ENCODE results near the gene RAB44. TPM values are rescaled to one million over a fixed set of nuclear protein-coding genes. Genes with fewer than 3 reads are reported as not detected.

The RAB44 gene
- total and polyA plus RNA-seq, 2 of the 13 experiments (the other 11 are each of a cell fraction or from before 2014, with no cell fraction given) = not detected

DNA sequence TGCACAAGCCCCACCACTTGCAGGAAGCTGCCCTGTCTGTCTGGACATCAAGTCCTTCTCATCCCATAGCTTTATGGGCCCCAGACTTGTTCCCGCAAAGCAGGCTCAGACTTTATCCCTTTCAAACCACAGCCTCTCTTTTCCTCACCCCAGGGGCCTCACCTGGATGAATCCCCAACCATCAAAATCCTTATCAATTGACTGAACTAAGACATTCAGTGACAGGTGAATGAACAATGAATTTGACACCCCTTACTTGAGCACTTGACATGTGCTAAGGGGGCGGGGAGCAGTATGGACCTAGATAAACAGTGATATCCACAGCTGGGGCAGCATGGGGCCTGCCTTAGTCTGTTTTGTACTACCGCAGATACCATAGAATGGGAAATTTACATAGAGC, 5.0 kb downstream of the RAB44 start:
- Histone ChIP-seq H3K27ac (ENCODE audit: extremely low read length, insufficient read depth, low read length) (no peak overlapping the region), H3K4me3 (replicated peaks in 1 of 3; ENCODE audit: insufficient read depth in 1 of 3, low read depth in 2 of 3, low read length in 3 of 3) (no peak overlapping the region), H3K9ac (ENCODE audit: insufficient read depth, low read depth, low read length) (no peak overlapping the region), H3K27me3 (ENCODE audit: control insufficient read depth in 1 of 2, insufficient read depth in 2 of 2, low read length in 2 of 2) (peaks cover 10 to 62% of the 10 kb centered on the region in 2 experiments; a peak in 4 of 5 replicates), H3K4me1 (ENCODE audit: insufficient read depth, low read length) (no peaks in the 10 kb centered on the region), H3K9me3 (ENCODE audit: low read length) (no peaks in the 10 kb centered on the region), H4K20me1 (ENCODE audit: insufficient read depth, low read length) (no peaks in the 10 kb centered on the region), H3K36me3 (replicated peaks in 1 of 2; ENCODE audit: control insufficient read depth in 1 of 2, insufficient read depth in 2 of 2, low read length in 2 of 2) (no peaks in the 10 kb centered on the region), H2AFZ (ENCODE audit: low read length) (no peak overlapping the region), H3K4me2 (ENCODE audit: low read depth, low read length) (no peak overlapping the region), H3K79me2 (ENCODE audit: insufficient read depth, low read length) (no peaks in the 10 kb centered on the region)
- DNase-seq (ENCODE audit: low spot score) = no peak
- TF ChIP-seq, protein P1, sequence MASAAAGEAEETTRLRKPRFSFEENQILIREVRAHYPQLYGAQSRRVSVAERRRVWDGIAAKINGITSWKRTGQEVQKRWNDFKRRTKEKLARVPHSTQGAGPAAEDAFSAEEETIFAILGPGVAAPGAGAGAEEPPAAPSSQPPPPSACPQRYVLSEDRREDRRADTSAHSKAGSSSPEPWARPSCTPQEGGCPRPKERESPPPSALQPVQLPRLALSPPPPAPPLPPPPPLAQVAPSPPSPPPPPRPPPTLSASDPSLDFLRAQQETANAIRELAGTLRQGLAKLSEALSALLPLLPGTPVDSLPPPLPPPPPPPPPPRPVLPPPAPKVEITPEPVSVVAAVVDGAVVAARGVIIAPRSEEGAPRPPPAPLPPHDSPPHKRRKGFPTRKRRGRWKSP (CRISPR knock-in tag; IDR thresholded peaks at IDR 0.05) = no peak
- TF ChIP-seq FOXK1 (CRISPR knock-in tag; IDR thresholded peaks at IDR 0.05; ENCODE audit: borderline replicate concordance, low read depth) = no peak
- in situ Hi-C loops (cut with HindIII; ENCODE audit: extremely low pct_ligation_motif_present, low pct_unique_long_range_greater_than_20kb) (no loop called here), intact Hi-C loops (cut with micrococcal nuclease; ENCODE audit: unreplicated experiment) (no loop called here)
- 46% methylated on average over 3 of the region's 3 CpGs for WGBS (ENCODE audit: low lambda C conversion rate)
- no TSS peak for BruUV-seq (replicated peaks)
- no peak for FAIRE-seq
- POLR2A ChIA-PET = no interaction called here
- CTCF ChIA-PET (ENCODE audit: low intra/inter-chr PET ratio, low total read pairs) = no interaction called here
- no peak for ATAC-seq

DNA sequence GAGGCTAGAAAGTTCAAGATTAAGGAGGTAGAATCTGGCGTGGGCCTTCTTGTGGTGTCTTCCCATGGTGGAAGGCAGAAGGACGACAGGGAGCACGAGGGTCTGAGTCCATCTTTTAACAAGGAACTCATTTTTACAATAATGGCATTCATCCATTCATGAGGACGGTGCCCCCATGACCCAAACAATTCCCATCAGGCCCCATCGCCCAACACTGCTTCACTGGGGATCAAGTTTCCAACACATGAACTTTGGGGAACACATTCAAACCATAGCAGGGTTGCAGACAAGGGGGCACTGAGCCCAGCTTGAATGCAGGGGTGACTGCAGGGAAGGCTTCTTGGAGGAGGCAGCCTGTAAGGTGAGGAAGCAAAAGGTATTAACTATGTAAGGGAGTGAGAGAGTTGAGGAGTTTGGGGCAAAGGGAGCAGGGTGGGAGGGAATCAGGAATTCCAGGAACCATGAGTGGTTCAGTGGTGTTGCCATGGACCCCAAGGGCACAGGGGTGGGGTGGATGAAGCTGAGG, 5.5 kb downstream of the RAB44 start:
- WGBS (ENCODE audit: low lambda C conversion rate) = 8% methylated on average over 5 of the region's 5 CpGs
- Histone ChIP-seq H2AFZ (ENCODE audit: low read length) (no peak overlapping the region), H4K20me1 (ENCODE audit: insufficient read depth, low read length) (no peaks in the 10 kb centered on the region), H3K9ac (ENCODE audit: insufficient read depth, low read depth, low read length) (no peak overlapping the region), H3K4me2 (ENCODE audit: low read depth, low read length) (no peak overlapping the region), H3K36me3 (replicated peaks in 1 of 2; ENCODE audit: control insufficient read depth in 1 of 2, insufficient read depth in 2 of 2, low read length in 2 of 2) (no peaks in the 10 kb centered on the region), H3K9me3 (ENCODE audit: low read length) (no peaks in the 10 kb centered on the region), H3K27me3 (ENCODE audit: control insufficient read depth in 1 of 2, insufficient read depth in 2 of 2, low read length in 2 of 2) (peaks cover 10 to 58% of the 10 kb centered on the region in 2 experiments; a peak in 4 of 5 replicates), H3K79me2 (ENCODE audit: insufficient read depth, low read length) (no peaks in the 10 kb centered on the region), H3K27ac (ENCODE audit: extremely low read length, insufficient read depth, low read length) (no peak overlapping the region), H3K4me1 (ENCODE audit: insufficient read depth, low read length) (no peaks in the 10 kb centered on the region), H3K4me3 (replicated peaks in 1 of 3; ENCODE audit: insufficient read depth in 1 of 3, low read depth in 2 of 3, low read length in 3 of 3) (no peak overlapping the region)
- DNase-seq (ENCODE audit: low spot score) = no peak
- ChIA-PET CTCF (ENCODE audit: low intra/inter-chr PET ratio, low total read pairs) (no interaction called here), POLR2A (no interaction called here)
- FAIRE-seq = no peak
- intact Hi-C loops (cut with micrococcal nuclease; ENCODE audit: unreplicated experiment) (no loop called here), in situ Hi-C loops (cut with HindIII; ENCODE audit: extremely low pct_ligation_motif_present, low pct_unique_long_range_greater_than_20kb) (no loop called here)
- TF ChIP-seq ZNF530 (CRISPR knock-in tag; IDR thresholded peaks at IDR 0.05; ENCODE audit: low read depth) (no peak), ZNF44 (CRISPR knock-in tag; IDR thresholded peaks at IDR 0.05) (no peak), ZNF883 (CRISPR knock-in tag; IDR thresholded peaks at IDR 0.05; ENCODE audit: not compliant biosample characterization) (no peak), NR2C2 (CRISPR knock-in tag; IDR thresholded peaks at IDR 0.05; ENCODE audit: borderline replicate concordance) (no peak), SATB2 (CRISPR knock-in tag; IDR thresholded peaks at IDR 0.05) (no peak), ZUFSP (CRISPR knock-in tag; IDR thresholded peaks at IDR 0.05; ENCODE audit: borderline replicate concordance) (no peak), KDM4B (CRISPR knock-in tag; IDR thresholded peaks at IDR 0.05) (no peak), MEIS2 (CRISPR knock-in tag; IDR thresholded peaks at IDR 0.05) (no peak), TBX2 (CRISPR knock-in tag; IDR thresholded peaks at IDR 0.05; ENCODE audit: borderline replicate concordance) (no peak), SALL2 (CRISPR knock-in tag; IDR thresholded peaks at IDR 0.05) (no peak)
- TF ChIP-seq, protein P2, sequence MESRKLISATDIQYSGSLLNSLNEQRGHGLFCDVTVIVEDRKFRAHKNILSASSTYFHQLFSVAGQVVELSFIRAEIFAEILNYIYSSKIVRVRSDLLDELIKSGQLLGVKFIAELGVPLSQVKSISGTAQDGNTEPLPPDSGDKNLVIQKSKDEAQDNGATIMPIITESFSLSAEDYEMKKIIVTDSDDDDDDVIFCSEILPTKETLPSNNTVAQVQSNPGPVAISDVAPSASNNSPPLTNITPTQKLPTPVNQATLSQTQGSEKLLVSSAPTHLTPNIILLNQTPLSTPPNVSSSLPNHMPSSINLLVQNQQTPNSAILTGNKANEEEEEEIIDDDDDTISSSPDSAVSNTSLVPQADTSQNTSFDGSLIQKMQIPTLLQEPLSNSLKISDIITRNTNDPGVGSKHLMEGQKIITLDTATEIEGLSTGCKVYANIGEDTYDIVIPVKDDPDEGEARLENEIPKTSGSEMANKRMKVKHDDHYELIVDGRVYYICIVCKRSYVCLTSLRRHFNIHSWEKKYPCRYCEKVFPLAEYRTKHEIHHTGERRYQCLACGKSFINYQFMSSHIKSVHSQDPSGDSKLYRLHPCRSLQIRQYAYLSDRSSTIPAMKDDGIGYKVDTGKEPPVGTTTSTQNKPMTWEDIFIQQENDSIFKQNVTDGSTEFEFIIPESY (CRISPR knock-in tag; IDR thresholded peaks at IDR 0.05) = no peak
- no peak for ATAC-seq
- BruUV-seq (replicated peaks) = no TSS peak
